ENCODE measurements around the gene PDE6H. TPM values are rescaled to one million over a fixed set of nuclear protein-coding genes. Genes with fewer than 3 reads are reported as not detected.

PDE6H gene
- polyA plus RNA-seq, 1 donor (not counting 4 experiments of a cell fraction or from before 2014, with no cell fraction given): not detected

DNA sequence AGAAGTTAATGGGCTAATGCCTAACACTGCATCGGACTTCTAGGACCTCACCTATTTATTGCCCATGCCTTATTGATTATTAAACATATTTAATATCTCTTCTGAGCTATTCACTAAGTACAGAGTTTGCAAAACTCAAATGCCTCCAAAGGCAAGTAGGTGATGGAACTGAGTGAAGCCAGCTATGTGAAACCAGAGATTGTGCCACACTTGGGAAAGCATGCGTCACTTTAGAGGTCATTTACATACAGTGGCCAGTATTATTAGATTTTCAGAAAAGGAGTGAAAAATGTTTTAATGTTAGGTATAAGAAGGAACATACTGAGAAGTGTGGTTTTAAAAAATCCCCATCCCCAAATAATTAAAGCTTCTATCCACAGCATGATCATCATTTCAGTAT is 27.7 kb downstream of the PDE6H start:
- H3K27ac ChIP-seq (ENCODE audit: control insufficient read depth, insufficient read depth, low read length): no peak overlapping the region
- no peak overlapping the region for H2AFZ ChIP-seq (ENCODE audit: control insufficient read depth, low read length)
- no peaks in the 10 kb centered on the region for H3K9me3 ChIP-seq (ENCODE audit: control insufficient read depth, low read depth, low read length)
- no peaks in the 10 kb centered on the region for H4K20me1 ChIP-seq (ENCODE audit: control insufficient read depth, extremely low read depth, insufficient read depth, low read length)
- H3K4me3 ChIP-seq (ENCODE audit: control insufficient read depth in 2 of 3, extremely low read depth in 1 of 3, insufficient read depth in 2 of 3, low read depth in 1 of 3, low read length in 3 of 3): no peak overlapping the region
- TF ChIP-seq CTCF (optimal IDR thresholded peaks at IDR 0.05 in 1 of 3, IDR thresholded peaks at IDR 0.05 in 1 of 3, conservative IDR thresholded peaks at IDR 0.05 in 1 of 3; ENCODE audit: extremely low read depth in 1 of 3, insufficient read depth in 2 of 3, low read length in 3 of 3): no peak
- TF ChIP-seq EZH2 (IDR thresholded peaks at IDR 0.05; ENCODE audit: low read length): no peak
- H3K27me3 ChIP-seq (ENCODE audit: control insufficient read depth, extremely low read depth, insufficient read depth, low read length): peaks cover 4% of the 10 kb centered on the region
- no peak overlapping the region for H3K9ac ChIP-seq (ENCODE audit: control insufficient read depth, extremely low read depth, insufficient read depth, low read length)
- H3K4me2 ChIP-seq (ENCODE audit: control insufficient read depth, extremely low read depth, insufficient read depth, low read depth, low read length): no peak overlapping the region
- H3K4me1 ChIP-seq (ENCODE audit: control insufficient read depth, extremely low read depth, insufficient read depth, low read length): no peaks in the 10 kb centered on the region
- H3K79me2 ChIP-seq (ENCODE audit: control insufficient read depth, insufficient read depth, low read length): no peaks in the 10 kb centered on the region
- DNase-seq (ENCODE audit: low read depth, low spot score) (no peak), FAIRE-seq (no peak)
- H3K9me1 ChIP-seq (ENCODE audit: control insufficient read depth, extremely low read depth, insufficient read depth, low read length): no peaks in the 10 kb centered on the region
- H3K36me3 ChIP-seq (ENCODE audit: control insufficient read depth in 2 of 2, extremely low read depth in 1 of 2, insufficient read depth in 2 of 2, low read length in 2 of 2): no peaks in the 10 kb centered on the region
- dilution Hi-C loops (cut with MboI; ENCODE audit: extremely low pct_ligation_motif_present, low sequenced_read_pairs): no loop called here

DNA sequence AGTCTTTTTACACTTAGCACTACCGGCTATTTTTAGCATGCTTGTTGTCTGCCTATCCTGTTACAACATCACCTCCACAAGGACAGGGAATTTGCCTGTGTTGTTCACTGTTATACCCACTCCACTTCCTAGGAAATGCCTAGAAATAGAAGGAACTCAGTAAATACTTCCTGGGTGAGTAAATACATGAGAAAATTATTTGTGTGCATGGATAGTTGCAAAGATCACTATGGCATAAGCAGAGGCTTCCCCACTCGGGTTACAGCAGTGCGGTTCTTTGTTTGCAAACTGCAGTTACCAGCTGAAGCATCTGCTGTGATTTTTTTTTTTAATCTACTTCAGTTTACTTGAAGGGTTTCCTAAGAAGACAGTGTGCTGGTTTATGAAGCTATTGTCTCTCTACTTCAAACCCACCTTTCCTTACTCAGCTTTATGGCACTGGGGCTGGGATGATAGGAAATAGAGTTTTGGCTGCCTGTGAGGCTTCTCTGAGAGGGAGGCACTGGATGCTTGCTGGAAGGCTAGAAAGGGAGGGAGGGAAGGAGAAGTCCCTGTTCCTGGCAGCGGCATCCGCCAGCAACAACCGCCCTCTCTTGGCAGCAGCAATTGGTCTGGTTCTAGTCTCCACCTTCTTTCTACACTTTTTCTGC is 29.0 kb downstream of the PDE6H start:
- Histone ChIP-seq H4K20me1 (ENCODE audit: control insufficient read depth, extremely low read depth, insufficient read depth, low read length) (no peaks in the 10 kb centered on the region), H2AFZ (ENCODE audit: control insufficient read depth, low read length) (peak overlapping the region; percentile 37), H3K27ac (ENCODE audit: control insufficient read depth, insufficient read depth, low read length) (no peak overlapping the region), H3K9ac (ENCODE audit: control insufficient read depth, extremely low read depth, insufficient read depth, low read length) (no peak overlapping the region), H3K4me3 (ENCODE audit: control insufficient read depth in 2 of 3, extremely low read depth in 1 of 3, insufficient read depth in 2 of 3, low read depth in 1 of 3, low read length in 3 of 3) (peak overlapping the region in 1 of 3 experiments; percentile 7), H3K36me3 (ENCODE audit: control insufficient read depth in 2 of 2, extremely low read depth in 1 of 2, insufficient read depth in 2 of 2, low read length in 2 of 2) (no peaks in the 10 kb centered on the region), H3K4me1 (ENCODE audit: control insufficient read depth, extremely low read depth, insufficient read depth, low read length) (no peaks in the 10 kb centered on the region), H3K4me2 (ENCODE audit: control insufficient read depth, extremely low read depth, insufficient read depth, low read depth, low read length) (no peak overlapping the region), H3K27me3 (ENCODE audit: control insufficient read depth, extremely low read depth, insufficient read depth, low read length) (peaks cover 4% of the 10 kb centered on the region), H3K9me3 (ENCODE audit: control insufficient read depth, low read depth, low read length) (no peaks in the 10 kb centered on the region), H3K79me2 (ENCODE audit: control insufficient read depth, insufficient read depth, low read length) (no peaks in the 10 kb centered on the region), H3K9me1 (ENCODE audit: control insufficient read depth, extremely low read depth, insufficient read depth, low read length) (no peaks in the 10 kb centered on the region)
- dilution Hi-C loops (cut with MboI; ENCODE audit: extremely low pct_ligation_motif_present, low sequenced_read_pairs): no loop called here
- peak; percentile 59 for FAIRE-seq
- TF ChIP-seq CTCF (optimal IDR thresholded peaks at IDR 0.05 in 1 of 3, IDR thresholded peaks at IDR 0.05 in 1 of 3, conservative IDR thresholded peaks at IDR 0.05 in 1 of 3; ENCODE audit: extremely low read depth in 1 of 3, insufficient read depth in 2 of 3, low read length in 3 of 3): no peak
- TF ChIP-seq EZH2 (IDR thresholded peaks at IDR 0.05; ENCODE audit: low read length): peak; percentile 49
- DNase-seq (ENCODE audit: low read depth, low spot score): no peak

Measured in keratinocyte (primary cell).